DND-41 (cell line): ENCODE results near the gene ARL8A.

Experiments
- ATAC-seq: fragments of 200-7000 bp; cut with Tn5 transposase; 3 replicates; pipeline ENCODE4 v1.9.1; 2021; ENCODE audit warnings: low read depth; ENCODE audit not compliant: insufficient read depth
- DNase-seq: peaks from one replicate; pipeline ENCODE4 v3.0.0-alpha.2; 2020
- H2AFZ ChIP-seq: 2 replicates; pipeline ENCODE4 v1.6.0; 2012; ENCODE audit warnings: low read depth, low read length
- H3K27ac ChIP-seq: 2 replicates; pipeline ENCODE4 v1.5.1; 2012; ENCODE audit warnings: low read length, inconsistent platforms
- H3K27me3 ChIP-seq: fragments of 200-600 bp; sonication (generic); 2 replicates; pipeline ENCODE4 v1.6.0; 2012; ENCODE audit warnings: low read length, mild to moderate bottlenecking, inconsistent platforms; ENCODE audit not compliant: insufficient read depth, poor library complexity
- H3K36me3 ChIP-seq: 2 replicates; pipeline ENCODE4 v1.5.1; 2012; ENCODE audit warnings: low read length, inconsistent platforms; ENCODE audit not compliant: insufficient read depth
- H3K4me1 ChIP-seq: 2 replicates; pipeline ENCODE4 v1.5.1; 2012; ENCODE audit warnings: mild to moderate bottlenecking, low read length; ENCODE audit not compliant: insufficient read depth
- H3K4me2 ChIP-seq: 2 replicates; pipeline ENCODE4 v1.6.0; 2012; ENCODE audit warnings: mild to moderate bottlenecking, moderate library complexity, low read length, inconsistent platforms; ENCODE audit not compliant: insufficient read depth
- H3K4me3 ChIP-seq, 2 experiments: fragments of 200-600 bp in 1 of 2; shearing (Covaris generic) in 1 of 2; 2 replicates each; pipeline ENCODE4 v1.5.1; 2012 to 2016; ENCODE audit warnings: inconsistent platforms in 2 of 2, low read length in 2 of 2, mild to moderate bottlenecking in 2 of 2, low read depth in 1 of 2, moderate library complexity in 1 of 2
- H3K79me2 ChIP-seq: 2 replicates; pipeline ENCODE4 v1.6.0; 2012; ENCODE audit warnings: low read length, inconsistent platforms; ENCODE audit not compliant: insufficient read depth
- H3K9ac ChIP-seq: 2 replicates; pipeline ENCODE4 v1.6.0; 2012; ENCODE audit warnings: low read depth, mild to moderate bottlenecking, inconsistent platforms, low read length, moderate library complexity
- H3K9me3 ChIP-seq: 2 replicates; pipeline ENCODE4 v1.5.1; 2012; ENCODE audit warnings: low read length, moderate library complexity, mild to moderate bottlenecking, inconsistent platforms; ENCODE audit not compliant: insufficient read depth, severe bottlenecking
- H4K20me1 ChIP-seq: 2 replicates; pipeline ENCODE4 v1.6.0; 2012; ENCODE audit warnings: low read length; ENCODE audit not compliant: insufficient read depth
- CTCF ChIP-seq: IDR thresholded peaks from 2 replicates; pipeline ENCODE4 v1.5.1; 2012; ENCODE audit warnings: borderline replicate concordance, low read length, moderate library complexity, mild to moderate bottlenecking; ENCODE audit not compliant: poor library complexity, severe bottlenecking; ENCODE audit errors: extremely low read depth
- EZH2 ChIP-seq: IDR thresholded peaks from 3 replicates; pipeline ENCODE4 v1.6.1; 2012; ENCODE audit warnings: borderline replicate concordance, low read depth, mild to moderate bottlenecking, moderate library complexity, low read length, inconsistent platforms; ENCODE audit not compliant: severe bottlenecking

Gene ARL8A

GRCh38 chr1:202159534-202160371 is 15.2 kb upstream of the ARL8A start:
- ATAC-seq (peak; percentile 42), DNase-seq (peak; percentile 87)
- Histone ChIP-seq H3K27me3 (no peaks in the 10 kb centered on the region), H3K36me3 (peaks cover 34% of the 10 kb centered on the region), H3K9ac (peak overlapping the region; percentile 75), H4K20me1 (no peaks in the 10 kb centered on the region), H3K4me2 (peak overlapping the region; percentile 68), H2AFZ (peak overlapping the region; percentile 75), H3K4me3 (peak overlapping the region; percentile 11 to 60; a peak in 3 of 4 replicates), H3K4me1 (peaks cover 73% of the 10 kb centered on the region), H3K27ac (peak overlapping the region; percentile 98), H3K79me2 (peaks cover 28% of the 10 kb centered on the region), H3K9me3 (no peaks in the 10 kb centered on the region)
- no peak for TF ChIP-seq CTCF
- TF ChIP-seq EZH2, result no peak

DNA sequence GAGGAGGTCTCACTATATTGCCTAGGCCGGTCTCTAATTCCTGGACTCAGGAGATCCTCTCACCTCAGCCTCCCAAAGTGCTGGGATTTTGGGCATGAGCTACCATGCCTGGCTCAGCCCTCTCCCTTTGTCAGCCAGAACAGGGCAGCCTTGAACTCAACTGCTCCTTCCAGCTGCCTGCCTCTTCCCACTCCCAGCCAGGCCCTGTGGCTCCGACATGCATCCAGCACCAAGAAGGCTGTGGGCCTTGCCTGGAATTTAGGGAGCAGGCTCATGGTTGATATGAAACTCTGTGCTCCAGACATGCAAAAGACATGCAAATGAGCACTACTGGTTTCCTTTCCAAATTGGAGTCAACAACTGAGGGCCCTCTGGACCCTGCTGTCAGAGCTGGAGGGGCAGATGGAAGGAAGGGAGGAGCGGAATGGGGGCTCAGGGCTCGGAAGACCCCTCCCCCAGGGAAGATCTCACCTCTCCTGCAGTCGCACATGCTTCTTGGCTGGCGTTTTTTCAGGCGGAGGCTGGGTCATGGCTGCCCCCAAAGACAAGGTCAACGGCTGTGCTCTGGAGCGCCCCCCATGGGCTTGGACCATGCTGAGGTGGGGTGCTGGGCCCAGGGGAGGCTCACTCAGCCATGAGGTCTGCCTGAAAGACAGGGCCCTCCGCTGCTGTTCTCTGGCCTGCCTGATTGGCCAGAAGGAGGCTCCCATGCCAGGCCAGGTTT is 14.4 kb upstream of the ARL8A start:
- Histone ChIP-seq H3K9me3 (no peaks in the 10 kb centered on the region), H3K4me1 (peaks cover 65% of the 10 kb centered on the region), H4K20me1 (no peaks in the 10 kb centered on the region), H2AFZ (peak overlapping the region; percentile 75), H3K4me2 (peak overlapping the region; percentile 68), H3K9ac (peak overlapping the region; percentile 75), H3K4me3 (peak overlapping the region; percentile 11 to 60; a peak in 3 of 4 replicates), H3K36me3 (peaks cover 42% of the 10 kb centered on the region), H3K27me3 (no peaks in the 10 kb centered on the region), H3K79me2 (peaks cover 28% of the 10 kb centered on the region), H3K27ac (peak overlapping the region; percentile 98)
- ATAC-seq (0 out of 3 replicates have a peak, but pooled peaks have one; percentile 2), DNase-seq (peak; percentile 62)
- TF ChIP-seq CTCF, result peak; percentile 39
- no peak for TF ChIP-seq EZH2

DNA sequence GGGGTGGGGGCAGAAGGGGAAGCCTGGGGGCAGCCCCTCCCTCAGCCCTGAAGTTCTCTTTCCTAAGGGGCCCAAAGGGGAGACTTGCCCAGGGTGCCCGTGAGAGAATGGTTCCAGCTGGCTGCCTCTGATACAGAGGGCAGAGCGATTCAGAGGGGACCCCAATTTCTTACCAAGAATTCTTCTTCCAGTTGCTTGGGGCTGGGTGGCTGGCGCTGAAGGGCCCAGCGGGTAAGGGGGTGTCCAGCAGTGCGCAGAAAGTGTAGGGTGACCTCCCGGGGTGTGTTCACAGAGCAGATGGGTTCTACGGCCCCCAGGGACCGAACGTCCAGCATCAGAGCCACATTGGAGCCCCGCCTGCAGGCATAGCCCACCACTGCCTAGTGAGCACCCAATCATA is 13.4 kb upstream of the ARL8A start:
- peaks cover 55% of the 10 kb centered on the region for H3K4me1 ChIP-seq
- peak overlapping the region; percentile 98 for H3K27ac ChIP-seq
- ATAC-seq (no peak), DNase-seq (no peak)
- peak overlapping the region in 1 of 2 experiments; percentile 13; a peak in 1 of 4 replicates for H3K4me3 ChIP-seq
- H3K9ac ChIP-seq, result peak overlapping the region; percentile 75
- no peak overlapping the region for H2AFZ ChIP-seq
- no peaks in the 10 kb centered on the region for H3K9me3 ChIP-seq
- no peaks in the 10 kb centered on the region for H3K27me3 ChIP-seq
- H4K20me1 ChIP-seq, result no peaks in the 10 kb centered on the region
- H3K4me2 ChIP-seq, result peak overlapping the region; percentile 68; the same call in 1 of the 2 replicates
- H3K36me3 ChIP-seq, result peaks cover 52% of the 10 kb centered on the region
- TF ChIP-seq CTCF, result no peak
- TF ChIP-seq EZH2, result no peak
- peaks cover 28% of the 10 kb centered on the region for H3K79me2 ChIP-seq
